ENCODE measurements around the gene FHAD1. TPM values are rescaled to one million over a fixed set of nuclear protein-coding genes. Genes with fewer than 3 reads are reported as not detected.

FHAD1 gene
- polyA plus RNA-seq, 3 donors = 0.67 to 0.69 TPM; not detected in 1

GRCh38 chr1:15332952-15333715 lies 86.1 kb downstream of the FHAD1 start:
- peaks cover 10 to 12% of the 10 kb centered on the region in 2 donors for H3K4me1 ChIP-seq (ENCODE audit: control insufficient read depth in 1 of 2, insufficient read depth in 2 of 2, low read length in 2 of 2)
- Mint-ChIP-seq H3K4me1 (peaks cover 18% of the 10 kb centered on the region), H3K9me3 (peaks cover 0 to 3% (median 0%) of the 10 kb centered on the region in 7 donors), H3K27ac (no peak overlapping the region), H3K4me3 (no peak overlapping the region), H3K36me3 (no peaks in the 10 kb centered on the region), H3K27me3 (ENCODE audit: low read depth in 3 of 3) (peaks cover 7 to 16% (median 15%) of the 10 kb centered on the region in 3 donors)
- H3K27me3 ChIP-seq (ENCODE audit: control insufficient read depth in 2 of 2, insufficient read depth in 2 of 2, low read length in 2 of 2) = no peaks in the 10 kb centered on the region
- no peak for TF ChIP-seq CTCF (IDR thresholded peaks at IDR 0.05)
- WGBS (ENCODE audit: insufficient coverage) = no CpG with 5 or more reads among the region's 11 CpGs
- H2AFZ ChIP-seq (ENCODE audit: insufficient read depth, low read depth, low read length, poor library complexity, severe bottlenecking) = no peak overlapping the region
- H3K4me3 ChIP-seq (replicated peaks in 1 of 3; ENCODE audit: low read depth in 2 of 3, low read length in 3 of 3) = no peak overlapping the region
- no peaks in the 10 kb centered on the region for H3K79me2 ChIP-seq (ENCODE audit: insufficient read depth, low read length)
- H3K9ac ChIP-seq (ENCODE audit: insufficient read depth, low read length, poor library complexity, severe bottlenecking) = no peak overlapping the region
- H3K27ac ChIP-seq (ENCODE audit: low read depth in 1 of 2, low read length in 2 of 2) = no peak overlapping the region
- H3K36me3 ChIP-seq (replicated peaks in 1 of 2; ENCODE audit: control insufficient read depth in 1 of 2, insufficient read depth in 2 of 2, low read length in 2 of 2) = no peaks in the 10 kb centered on the region
- no peak overlapping the region for H3K4me2 ChIP-seq (replicated peaks; ENCODE audit: extremely low read depth, low read length, poor library complexity, severe bottlenecking)
- no peaks in the 10 kb centered on the region for H3K9me3 ChIP-seq (replicated peaks in 1 of 2; ENCODE audit: control insufficient read depth in 1 of 2, insufficient read depth in 1 of 2, low read length in 2 of 2)
- no peak for DNase-seq
- intact Hi-C loops (cut with micrococcal nuclease) = no loop called here
- no peaks in the 10 kb centered on the region for H4K20me1 ChIP-seq (ENCODE audit: insufficient read depth, low read length)

GRCh38 chr1:15334995-15335394 lies 88.0 kb downstream of the FHAD1 start:
- H3K27me3 ChIP-seq (ENCODE audit: control insufficient read depth in 2 of 2, insufficient read depth in 2 of 2, low read length in 2 of 2) = no peaks in the 10 kb centered on the region
- H3K4me1 Mint-ChIP-seq = peaks cover 6% of the 10 kb centered on the region
- intact Hi-C loops (cut with micrococcal nuclease) = no loop called here

More at GRCh38 chr1:15334995-15335394, 88.0 kb downstream of the FHAD1 start:
- WGBS (ENCODE audit: insufficient coverage) = 100% methylated on average over 4 of the region's 10 CpGs
- H3K4me3 Mint-ChIP-seq = no peak overlapping the region
- H3K4me2 ChIP-seq (replicated peaks; ENCODE audit: extremely low read depth, low read length, poor library complexity, severe bottlenecking) = no peak overlapping the region
- TF ChIP-seq CTCF (IDR thresholded peaks at IDR 0.05) = no peak
- H3K4me3 ChIP-seq (replicated peaks in 1 of 3; ENCODE audit: low read depth in 2 of 3, low read length in 3 of 3) = no peak overlapping the region
- H3K27ac ChIP-seq (ENCODE audit: low read depth in 1 of 2, low read length in 2 of 2) = no peak overlapping the region
- H3K36me3 Mint-ChIP-seq = no peaks in the 10 kb centered on the region
- no peaks in the 10 kb centered on the region for H3K4me1 ChIP-seq (ENCODE audit: control insufficient read depth in 1 of 2, insufficient read depth in 2 of 2, low read length in 2 of 2)
- H4K20me1 ChIP-seq (ENCODE audit: insufficient read depth, low read length) = no peaks in the 10 kb centered on the region
- no peaks in the 10 kb centered on the region for H3K79me2 ChIP-seq (ENCODE audit: insufficient read depth, low read length)
- no peaks in the 10 kb centered on the region for H3K9me3 ChIP-seq (replicated peaks in 1 of 2; ENCODE audit: control insufficient read depth in 1 of 2, insufficient read depth in 1 of 2, low read length in 2 of 2)
- no peak overlapping the region for H2AFZ ChIP-seq (ENCODE audit: insufficient read depth, low read depth, low read length, poor library complexity, severe bottlenecking)
- H3K27me3 Mint-ChIP-seq (ENCODE audit: low read depth in 3 of 3) = peaks cover 1 to 4% (median 3%) of the 10 kb centered on the region in 3 donors
- H3K9ac ChIP-seq (ENCODE audit: insufficient read depth, low read length, poor library complexity, severe bottlenecking) = no peak overlapping the region
- no peaks in the 10 kb centered on the region for H3K36me3 ChIP-seq (replicated peaks in 1 of 2; ENCODE audit: control insufficient read depth in 1 of 2, insufficient read depth in 2 of 2, low read length in 2 of 2)
- no peak overlapping the region for H3K27ac Mint-ChIP-seq
- H3K9me3 Mint-ChIP-seq = peaks cover 0 to 3% (median 0%) of the 10 kb centered on the region in 7 donors
- no peak for DNase-seq
